ENCODE data around the gene VPS26A. TPM values are rescaled to one million over a fixed set of nuclear protein-coding genes. Genes with fewer than 3 reads are reported as not detected.

The VPS26A gene
- total RNA-seq, 1 donor from 2014 or later: 28.4 TPM

DNA sequence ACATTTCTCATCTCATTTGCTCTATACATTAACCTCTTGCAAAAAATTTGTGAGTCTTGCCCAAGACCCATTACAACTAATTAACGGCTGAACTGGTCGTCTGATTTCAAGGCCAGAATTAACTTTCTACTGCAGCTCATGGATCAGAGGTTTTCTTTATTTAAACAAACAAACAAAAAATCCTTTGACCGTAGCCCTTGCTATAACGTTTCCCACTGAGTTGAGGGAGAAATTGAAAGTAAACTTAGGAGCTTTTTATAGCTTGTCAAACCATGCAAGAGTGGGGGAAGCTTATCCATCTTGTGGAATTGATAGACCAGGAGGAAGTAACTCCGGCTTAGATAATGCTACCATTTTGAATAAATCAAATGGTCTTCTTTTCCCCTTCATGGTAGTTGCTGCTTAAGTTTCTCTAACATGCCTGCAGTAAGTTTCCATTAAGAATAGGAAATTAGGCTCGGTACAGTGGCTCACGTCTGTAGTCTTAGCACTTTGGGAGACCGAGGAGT lies 32.8 kb upstream of the VPS26A start:
- Mint-ChIP-seq H3K4me3 (ENCODE audit: low read depth) (peak overlapping the region; percentile 91), H3K27me3 (ENCODE audit: low read depth) (no peaks in the 10 kb centered on the region), H3K4me1 (ENCODE audit: low read depth) (peaks cover 45% of the 10 kb centered on the region), H3K27ac (peak overlapping the region; percentile 91), H3K9me3 (no peaks in the 10 kb centered on the region), H3K36me3 (ENCODE audit: low read depth) (peaks cover 67% of the 10 kb centered on the region)
- intact Hi-C loops (cut with micrococcal nuclease): no loop called here
- DNase-seq (ENCODE audit: low spot score): no peak

DNA sequence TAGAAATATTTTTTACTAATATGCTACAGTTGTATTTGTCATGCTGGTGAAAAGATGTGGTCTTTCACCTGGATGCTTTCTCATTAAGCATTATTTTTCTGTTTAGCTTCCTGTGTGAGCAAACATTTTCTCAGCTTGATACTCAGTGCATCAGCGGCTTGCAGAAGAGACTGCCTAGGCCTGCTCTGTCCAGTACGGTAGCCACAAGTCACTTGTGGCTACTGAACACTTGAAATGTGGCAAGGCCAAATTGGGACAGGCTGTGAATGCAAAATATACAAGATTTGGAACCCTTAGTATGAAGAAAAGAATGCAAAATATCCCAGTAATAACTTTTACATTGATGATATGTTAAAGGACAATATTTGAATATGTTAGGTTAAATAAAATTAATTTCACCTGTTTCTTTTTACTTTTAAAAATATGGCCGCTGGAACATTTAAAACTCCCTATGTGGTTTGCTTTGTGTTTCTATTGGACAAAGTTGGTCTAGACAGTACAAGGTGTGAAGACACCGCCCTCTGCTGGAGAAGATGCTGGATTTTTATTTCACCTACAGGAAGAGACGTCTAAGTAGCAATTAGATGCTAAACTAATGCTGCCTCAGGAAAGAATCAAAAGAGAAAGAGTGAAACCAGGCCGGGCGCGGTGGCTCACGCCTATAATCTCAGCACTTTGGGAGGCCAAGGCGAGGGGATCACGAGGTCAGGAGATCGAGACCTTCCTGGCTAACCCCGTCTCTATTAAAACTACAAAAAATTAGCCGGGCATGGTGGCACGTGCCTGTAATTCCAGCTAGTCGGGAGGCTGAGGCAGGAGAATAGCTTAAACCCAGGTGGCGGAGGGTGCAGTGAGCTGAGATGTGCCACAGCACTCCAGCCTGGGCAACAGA lies 30.8 kb upstream of the VPS26A start:
- Mint-ChIP-seq H3K9me3 (no peaks in the 10 kb centered on the region), H3K36me3 (ENCODE audit: low read depth) (peaks cover 77% of the 10 kb centered on the region), H3K27me3 (ENCODE audit: low read depth) (no peaks in the 10 kb centered on the region), H3K4me3 (ENCODE audit: low read depth) (peak overlapping the region; percentile 59), H3K4me1 (ENCODE audit: low read depth) (peaks cover 43% of the 10 kb centered on the region), H3K27ac (peak overlapping the region; percentile 62)
- intact Hi-C loops (cut with micrococcal nuclease): loop anchor here (1.0 kb wide), 2 partner anchors 88 to 136 kb away; no protein-coding TSS in a partner anchor
- peak; percentile 78 for DNase-seq (ENCODE audit: low spot score)

DNA sequence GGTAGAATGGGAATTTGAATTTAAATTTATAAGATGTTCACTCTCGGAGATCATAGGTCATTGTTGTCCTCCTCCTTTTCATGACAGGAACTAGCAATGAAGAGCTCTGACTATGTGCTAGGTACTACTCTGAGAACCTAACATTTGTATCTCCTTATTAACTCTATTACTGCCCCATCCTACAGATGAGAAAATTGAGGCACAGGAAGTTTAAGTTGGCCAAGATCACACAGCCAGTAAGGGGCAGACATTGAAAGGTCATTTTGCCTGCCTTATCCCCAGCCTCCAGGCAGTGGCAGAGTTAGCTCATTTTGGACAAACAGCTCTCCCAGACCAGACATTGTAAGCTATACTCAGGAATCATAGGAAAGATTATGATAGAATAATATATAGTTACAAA lies 30.0 kb upstream of the VPS26A start:
- no peaks in the 10 kb centered on the region for H3K27me3 Mint-ChIP-seq (ENCODE audit: low read depth)
- no peak for DNase-seq (ENCODE audit: low spot score)
- H3K4me1 Mint-ChIP-seq (ENCODE audit: low read depth): peaks cover 44% of the 10 kb centered on the region
- no peak overlapping the region for H3K27ac Mint-ChIP-seq
- H3K36me3 Mint-ChIP-seq (ENCODE audit: low read depth): peaks cover 72% of the 10 kb centered on the region
- intact Hi-C loops (cut with micrococcal nuclease): loop anchor here (1.0 kb wide), 2 partner anchors 89 to 137 kb away; no protein-coding TSS in a partner anchor
- no peaks in the 10 kb centered on the region for H3K9me3 Mint-ChIP-seq
- no peak overlapping the region for H3K4me3 Mint-ChIP-seq (ENCODE audit: low read depth)

DNA sequence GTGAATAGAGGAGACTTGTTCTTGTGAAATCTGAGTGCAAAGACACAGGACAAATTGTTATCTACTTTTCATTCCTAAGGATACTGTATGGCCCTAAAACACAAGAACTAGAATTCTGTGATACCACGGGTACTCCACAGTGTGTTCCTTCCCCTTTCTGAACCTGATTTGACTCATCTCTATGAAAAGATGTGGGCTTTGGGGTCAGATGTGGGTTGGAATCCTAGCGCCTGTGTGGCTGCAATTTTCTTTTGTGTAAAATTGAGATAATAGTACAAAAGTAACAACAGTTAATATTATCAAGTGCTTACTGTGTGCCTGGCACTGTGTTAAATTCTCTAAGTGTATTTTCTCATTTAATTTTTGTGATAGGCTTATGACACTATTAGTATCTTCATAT lies 27.9 kb upstream of the VPS26A start:
- intact Hi-C loops (cut with micrococcal nuclease): no loop called here
- Mint-ChIP-seq H3K27me3 (ENCODE audit: low read depth) (no peaks in the 10 kb centered on the region), H3K4me3 (ENCODE audit: low read depth) (no peak overlapping the region), H3K27ac (no peak overlapping the region), H3K36me3 (ENCODE audit: low read depth) (peaks cover 72% of the 10 kb centered on the region), H3K9me3 (no peaks in the 10 kb centered on the region), H3K4me1 (ENCODE audit: low read depth) (peaks cover 40% of the 10 kb centered on the region)
- no peak for DNase-seq (ENCODE audit: low spot score)

DNA sequence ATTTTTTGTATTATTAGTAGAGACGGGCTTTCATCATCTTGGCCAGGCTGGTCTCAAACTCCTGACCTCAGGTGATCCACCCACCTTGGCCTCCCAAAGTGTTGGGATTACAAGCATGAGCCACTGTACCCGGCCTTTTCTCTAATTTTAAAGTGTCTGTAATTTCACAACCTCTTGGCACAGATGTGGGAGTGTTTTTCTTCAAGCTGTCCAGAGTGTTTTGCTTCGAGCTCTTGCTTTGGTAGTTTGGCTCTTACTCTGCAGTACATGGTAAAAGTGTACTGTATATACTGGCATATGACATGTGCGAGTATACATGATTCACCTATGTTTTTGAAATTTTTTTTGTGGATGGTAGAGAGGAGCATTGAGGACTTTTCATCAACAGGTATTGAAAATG lies 26.2 kb upstream of the VPS26A start:
- Mint-ChIP-seq H3K27ac (peak overlapping the region; percentile 14), H3K27me3 (ENCODE audit: low read depth) (no peaks in the 10 kb centered on the region), H3K36me3 (ENCODE audit: low read depth) (peaks cover 78% of the 10 kb centered on the region), H3K4me1 (ENCODE audit: low read depth) (peaks cover 42% of the 10 kb centered on the region), H3K9me3 (no peaks in the 10 kb centered on the region), H3K4me3 (ENCODE audit: low read depth) (no peak overlapping the region)
- no peak for DNase-seq (ENCODE audit: low spot score)
- intact Hi-C loops (cut with micrococcal nuclease): no loop called here

DNA sequence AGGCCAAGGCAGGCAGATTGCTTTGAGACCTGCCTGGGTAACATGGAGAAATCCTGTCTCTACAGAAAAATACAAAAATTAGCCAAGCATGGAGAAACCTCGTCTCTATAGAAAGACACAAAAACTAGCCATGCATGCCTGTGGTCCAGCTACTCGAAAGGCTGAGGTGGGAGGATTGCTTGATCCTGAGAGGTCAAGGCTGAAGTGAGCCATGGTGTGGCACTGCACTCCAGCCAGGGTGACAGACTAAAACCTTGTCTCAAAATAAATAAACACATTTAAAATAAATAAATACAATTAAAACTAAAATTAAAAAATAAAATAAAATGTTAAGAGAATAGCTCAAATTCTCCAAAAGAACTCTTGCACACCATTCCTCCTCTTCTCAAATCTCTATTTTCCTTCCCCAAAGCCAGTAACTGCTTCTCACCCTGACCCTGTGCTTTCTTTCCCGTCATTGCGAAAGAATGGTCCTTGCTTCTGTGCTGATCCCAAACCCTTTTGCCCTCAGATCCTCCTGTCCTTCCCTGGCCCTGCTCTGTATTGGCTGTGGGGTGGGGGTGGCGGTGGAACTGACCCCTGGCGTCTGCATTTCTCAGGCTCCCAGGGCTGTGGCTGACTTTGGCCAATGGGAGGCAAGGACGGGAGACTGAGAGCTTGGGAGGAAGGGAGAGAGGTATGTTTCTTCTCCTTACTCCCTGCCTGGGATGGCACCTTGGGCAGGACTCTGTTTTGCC lies 23.7 kb upstream of the VPS26A start:
- no peak overlapping the region for H3K4me3 Mint-ChIP-seq (ENCODE audit: low read depth)
- H3K36me3 Mint-ChIP-seq (ENCODE audit: low read depth): peaks cover 80% of the 10 kb centered on the region
- no peaks in the 10 kb centered on the region for H3K9me3 Mint-ChIP-seq
- no peak for DNase-seq (ENCODE audit: low spot score)
- H3K27ac Mint-ChIP-seq: no peak overlapping the region
- no peaks in the 10 kb centered on the region for H3K27me3 Mint-ChIP-seq (ENCODE audit: low read depth)
- intact Hi-C loops (cut with micrococcal nuclease): no loop called here
- H3K4me1 Mint-ChIP-seq (ENCODE audit: low read depth): peaks cover 30% of the 10 kb centered on the region

DNA sequence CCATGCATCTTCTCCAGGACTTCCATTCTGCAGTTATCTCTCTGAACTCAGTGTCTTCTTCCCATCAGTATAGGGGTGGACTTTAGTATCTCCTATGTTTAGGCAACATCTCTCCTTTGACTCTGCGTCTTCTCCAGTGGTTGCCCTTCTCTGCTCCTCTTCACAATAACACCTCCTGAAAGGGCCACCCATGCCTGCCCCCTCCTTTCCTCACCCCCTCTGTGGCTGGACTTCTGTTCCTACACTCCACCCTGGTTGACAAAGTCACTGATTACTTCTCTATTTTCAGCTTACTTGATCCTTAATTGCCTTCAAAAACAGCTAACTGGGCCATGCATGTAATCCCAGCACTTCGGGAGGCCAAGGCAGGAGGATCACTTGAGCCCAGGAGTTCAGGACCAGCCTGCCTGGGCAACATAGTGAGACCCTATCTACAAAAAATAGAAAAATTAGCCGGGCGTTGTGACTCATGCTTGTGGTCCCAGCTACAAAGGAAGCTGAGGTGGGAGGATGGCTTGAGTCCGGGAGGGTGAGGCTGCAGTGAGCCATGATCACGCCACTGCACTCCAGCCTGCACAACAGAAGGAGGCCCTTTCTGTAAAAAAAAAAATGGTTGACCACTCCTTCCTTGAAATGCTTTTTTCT lies 22.4 kb upstream of the VPS26A start:
- Mint-ChIP-seq H3K27ac (peak overlapping the region; percentile 76), H3K36me3 (ENCODE audit: low read depth) (peaks cover 74% of the 10 kb centered on the region), H3K9me3 (no peaks in the 10 kb centered on the region), H3K4me3 (ENCODE audit: low read depth) (peak overlapping the region; percentile 20), H3K27me3 (ENCODE audit: low read depth) (no peaks in the 10 kb centered on the region), H3K4me1 (ENCODE audit: low read depth) (peaks cover 30% of the 10 kb centered on the region)
- intact Hi-C loops (cut with micrococcal nuclease): no loop called here
- no peak for DNase-seq (ENCODE audit: low spot score)

DNA sequence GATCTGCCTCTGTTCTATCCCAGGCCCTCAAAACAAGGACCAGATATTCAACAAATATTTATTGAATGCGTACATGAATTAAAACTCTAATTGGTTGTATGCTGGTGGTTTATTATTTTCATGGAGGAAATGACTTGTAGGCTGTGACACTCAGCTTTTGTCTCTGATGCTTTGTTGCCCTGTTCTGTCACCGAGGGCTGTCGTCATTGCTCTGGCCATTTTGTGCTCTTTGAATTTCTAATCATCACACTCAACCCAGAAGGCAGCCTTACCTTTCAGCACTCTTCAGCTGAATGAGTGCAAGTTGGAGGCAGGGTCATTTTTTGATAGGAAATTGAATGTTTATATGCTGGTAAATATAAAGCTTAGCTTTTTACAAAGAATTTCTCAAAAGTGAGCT lies 21.5 kb upstream of the VPS26A start:
- H3K4me3 Mint-ChIP-seq (ENCODE audit: low read depth): no peak overlapping the region
- DNase-seq (ENCODE audit: low spot score): no peak
- H3K4me1 Mint-ChIP-seq (ENCODE audit: low read depth): peaks cover 31% of the 10 kb centered on the region
- no peak overlapping the region for H3K27ac Mint-ChIP-seq
- H3K9me3 Mint-ChIP-seq: no peaks in the 10 kb centered on the region
- intact Hi-C loops (cut with micrococcal nuclease): no loop called here
- H3K36me3 Mint-ChIP-seq (ENCODE audit: low read depth): peaks cover 72% of the 10 kb centered on the region
- H3K27me3 Mint-ChIP-seq (ENCODE audit: low read depth): no peaks in the 10 kb centered on the region

DNA sequence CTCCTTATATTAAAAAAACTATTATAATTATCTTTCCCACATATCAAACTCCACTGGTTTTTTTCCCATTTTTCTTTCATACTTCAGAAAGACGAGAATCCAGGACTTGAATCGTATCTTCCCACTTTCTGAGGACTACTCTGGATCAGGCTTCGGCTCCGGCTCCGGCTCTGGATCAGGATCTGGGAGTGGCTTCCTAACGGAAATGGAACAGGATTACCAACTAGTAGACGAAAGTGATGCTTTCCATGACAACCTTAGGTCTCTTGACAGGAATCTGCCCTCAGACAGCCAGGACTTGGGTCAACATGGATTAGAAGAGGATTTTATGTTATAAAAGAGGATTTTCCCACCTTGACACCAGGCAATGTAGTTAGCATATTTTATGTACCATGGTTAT lies 20.2 kb upstream of the VPS26A start:
- H3K36me3 Mint-ChIP-seq (ENCODE audit: low read depth): peaks cover 63% of the 10 kb centered on the region
- intact Hi-C loops (cut with micrococcal nuclease): no loop called here
- H3K27me3 Mint-ChIP-seq (ENCODE audit: low read depth): no peaks in the 10 kb centered on the region
- no peak overlapping the region for H3K27ac Mint-ChIP-seq
- H3K9me3 Mint-ChIP-seq: no peaks in the 10 kb centered on the region
- H3K4me1 Mint-ChIP-seq (ENCODE audit: low read depth): peaks cover 25% of the 10 kb centered on the region
- no peak overlapping the region for H3K4me3 Mint-ChIP-seq (ENCODE audit: low read depth)
- no peak for DNase-seq (ENCODE audit: low spot score)

DNA sequence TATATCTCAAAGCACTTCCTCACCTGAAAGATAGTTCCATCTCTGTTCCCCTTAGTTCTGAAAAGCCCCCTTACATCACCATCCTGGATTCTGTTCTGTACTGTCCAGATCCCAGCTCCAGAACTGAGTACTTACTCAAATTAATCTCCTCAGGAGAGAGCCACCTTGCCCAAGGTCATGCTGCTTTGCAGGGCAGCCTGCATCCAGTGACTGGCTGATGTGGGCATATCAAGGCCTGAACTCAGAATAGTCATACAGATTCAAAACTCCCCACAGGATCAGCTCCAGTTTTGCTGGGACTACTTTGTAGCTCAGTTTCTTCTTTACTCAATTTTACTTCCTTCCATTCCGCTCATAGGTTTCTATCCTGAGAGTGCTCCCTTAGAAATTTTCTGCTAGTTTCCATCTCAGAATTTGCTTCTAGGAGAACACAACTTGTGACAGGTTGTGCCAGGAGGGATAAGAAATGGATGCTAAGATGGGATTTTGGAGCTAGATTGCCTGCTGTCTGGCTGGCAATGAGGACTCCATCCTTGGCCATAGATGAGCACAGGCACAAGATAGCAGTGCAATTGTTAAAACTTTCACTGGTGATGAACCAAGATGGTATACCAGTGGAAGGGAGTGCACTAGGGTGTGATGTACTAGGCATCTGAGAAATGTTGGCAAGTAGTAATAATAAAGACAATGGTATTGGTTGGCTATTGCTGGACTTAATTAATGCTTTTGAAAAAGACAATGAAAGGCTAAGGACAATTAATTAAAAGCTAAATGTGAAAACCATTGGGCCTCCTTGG lies 18.8 kb upstream of the VPS26A start:
- intact Hi-C loops (cut with micrococcal nuclease): no loop called here
- Mint-ChIP-seq H3K27ac (peak overlapping the region; percentile 28), H3K4me1 (ENCODE audit: low read depth) (peaks cover 23% of the 10 kb centered on the region), H3K36me3 (ENCODE audit: low read depth) (peaks cover 52% of the 10 kb centered on the region), H3K4me3 (ENCODE audit: low read depth) (no peak overlapping the region), H3K27me3 (ENCODE audit: low read depth) (no peaks in the 10 kb centered on the region), H3K9me3 (no peaks in the 10 kb centered on the region)
- no peak for DNase-seq (ENCODE audit: low spot score)

DNA sequence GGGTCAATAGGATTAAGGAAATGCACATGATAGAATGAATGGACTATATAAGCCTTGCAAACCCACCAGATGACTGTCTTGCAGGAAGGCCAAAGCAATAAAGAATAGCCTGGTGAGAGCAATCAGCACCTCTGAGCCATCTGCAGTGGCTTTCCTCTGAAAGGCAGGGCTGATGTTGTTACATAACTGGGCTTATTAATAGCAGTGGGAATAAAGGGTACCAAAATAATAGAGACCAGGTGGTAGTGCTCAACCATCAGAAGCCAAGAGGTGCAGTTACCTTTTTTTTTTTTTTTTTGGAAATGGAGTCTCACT lies 16.8 kb upstream of the VPS26A start:
- Mint-ChIP-seq H3K27ac (no peak overlapping the region), H3K27me3 (ENCODE audit: low read depth) (no peaks in the 10 kb centered on the region)
- intact Hi-C loops (cut with micrococcal nuclease): no loop called here

DNA sequence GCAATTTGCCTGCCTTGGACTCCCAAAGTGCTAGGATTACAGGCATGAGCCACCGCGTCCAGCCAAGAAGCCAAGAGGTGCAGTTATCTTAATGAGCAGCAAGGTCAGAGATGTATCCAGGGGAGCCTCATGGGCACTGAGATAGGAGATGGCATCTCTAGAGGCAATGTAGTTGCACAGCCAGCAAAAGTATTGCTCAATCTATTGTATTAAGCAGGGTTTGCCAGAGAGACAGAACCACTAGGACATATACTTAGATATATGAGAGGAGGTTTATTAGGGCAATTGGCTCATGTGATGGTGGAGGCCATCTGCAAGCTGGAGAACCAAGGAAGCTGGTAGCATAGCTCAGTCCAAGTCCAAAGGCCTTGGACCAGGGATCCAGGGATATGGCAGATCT lies 16.3 kb upstream of the VPS26A start:
- Mint-ChIP-seq H3K4me1 (ENCODE audit: low read depth) (peaks cover 4% of the 10 kb centered on the region), H3K9me3 (no peaks in the 10 kb centered on the region), H3K27ac (no peak overlapping the region), H3K4me3 (ENCODE audit: low read depth) (no peak overlapping the region), H3K27me3 (ENCODE audit: low read depth) (no peaks in the 10 kb centered on the region), H3K36me3 (ENCODE audit: low read depth) (peaks cover 27% of the 10 kb centered on the region)
- intact Hi-C loops (cut with micrococcal nuclease): no loop called here
- DNase-seq (ENCODE audit: low spot score): no peak

More for the DNA sequence above, 16.8 kb upstream of the VPS26A start:
- Mint-ChIP-seq H3K36me3 (ENCODE audit: low read depth) (peaks cover 32% of the 10 kb centered on the region), H3K4me1 (ENCODE audit: low read depth) (peaks cover 7% of the 10 kb centered on the region), H3K9me3 (no peaks in the 10 kb centered on the region), H3K4me3 (ENCODE audit: low read depth) (no peak overlapping the region)
- no peak for DNase-seq (ENCODE audit: low spot score)
